ENCODE measurements around the gene XAGE2.

The XAGE2 gene

GRCh38 chrX:52352551-52352950 lies 16.3 kb upstream of the XAGE2 start:
- Histone ChIP-seq H3F3A (ENCODE audit: insufficient read depth, low read length) (no peaks in the 10 kb centered on the region), H3K9ac (ENCODE audit: low read length) (no peak overlapping the region), H3K9me2 (ENCODE audit: low read depth, low read length) (no peaks in the 10 kb centered on the region), H3K36me3 (ENCODE audit: insufficient read depth, low read length) (no peaks in the 10 kb centered on the region), H2AFZ (ENCODE audit: low read length) (no peak overlapping the region), H4K20me1 (ENCODE audit: insufficient read depth, low read length) (no peaks in the 10 kb centered on the region), H3K4me3 (ENCODE audit: low read depth, low read length, poor library complexity, severe bottlenecking) (no peak overlapping the region), H3K79me2 (ENCODE audit: insufficient read depth, low read length) (no peaks in the 10 kb centered on the region), H3K4me2 (ENCODE audit: low read length) (no peak overlapping the region), H3K4me1 (ENCODE audit: insufficient read depth, low read length, severe bottlenecking) (no peaks in the 10 kb centered on the region), H3K27me3 (ENCODE audit: insufficient read depth, low read length) (no peaks in the 10 kb centered on the region), H3K9me3 (ENCODE audit: low read length) (no peaks in the 10 kb centered on the region), H3K27ac (ENCODE audit: low read depth, low read length, poor library complexity, severe bottlenecking) (no peak overlapping the region)
- TF ChIP-seq EZH2 (IDR thresholded peaks at IDR 0.05; ENCODE audit: borderline replicate concordance, low read length), result no peak
- TF ChIP-seq, protein P1, sequence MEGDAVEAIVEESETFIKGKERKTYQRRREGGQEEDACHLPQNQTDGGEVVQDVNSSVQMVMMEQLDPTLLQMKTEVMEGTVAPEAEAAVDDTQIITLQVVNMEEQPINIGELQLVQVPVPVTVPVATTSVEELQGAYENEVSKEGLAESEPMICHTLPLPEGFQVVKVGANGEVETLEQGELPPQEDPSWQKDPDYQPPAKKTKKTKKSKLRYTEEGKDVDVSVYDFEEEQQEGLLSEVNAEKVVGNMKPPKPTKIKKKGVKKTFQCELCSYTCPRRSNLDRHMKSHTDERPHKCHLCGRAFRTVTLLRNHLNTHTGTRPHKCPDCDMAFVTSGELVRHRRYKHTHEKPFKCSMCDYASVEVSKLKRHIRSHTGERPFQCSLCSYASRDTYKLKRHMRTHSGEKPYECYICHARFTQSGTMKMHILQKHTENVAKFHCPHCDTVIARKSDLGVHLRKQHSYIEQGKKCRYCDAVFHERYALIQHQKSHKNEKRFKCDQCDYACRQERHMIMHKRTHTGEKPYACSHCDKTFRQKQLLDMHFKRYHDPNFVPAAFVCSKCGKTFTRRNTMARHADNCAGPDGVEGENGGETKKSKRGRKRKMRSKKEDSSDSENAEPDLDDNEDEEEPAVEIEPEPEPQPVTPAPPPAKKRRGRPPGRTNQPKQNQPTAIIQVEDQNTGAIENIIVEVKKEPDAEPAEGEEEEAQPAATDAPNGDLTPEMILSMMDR (IDR thresholded peaks at IDR 0.05; ENCODE audit: low read length), result no peak

GRCh38 chrX:52353838-52354237 lies 15.0 kb upstream of the XAGE2 start:
- Histone ChIP-seq H3K4me2 (ENCODE audit: low read length) (no peak overlapping the region), H2AFZ (ENCODE audit: low read length) (no peak overlapping the region), H3K79me2 (ENCODE audit: insufficient read depth, low read length) (no peaks in the 10 kb centered on the region), H4K20me1 (ENCODE audit: insufficient read depth, low read length) (no peaks in the 10 kb centered on the region), H3K4me1 (ENCODE audit: insufficient read depth, low read length, severe bottlenecking) (no peaks in the 10 kb centered on the region), H3K4me3 (ENCODE audit: low read depth, low read length, poor library complexity, severe bottlenecking) (no peak overlapping the region), H3F3A (ENCODE audit: insufficient read depth, low read length) (no peaks in the 10 kb centered on the region), H3K27me3 (ENCODE audit: insufficient read depth, low read length) (no peaks in the 10 kb centered on the region), H3K9ac (ENCODE audit: low read length) (no peak overlapping the region), H3K9me2 (ENCODE audit: low read depth, low read length) (no peaks in the 10 kb centered on the region), H3K9me3 (ENCODE audit: low read length) (no peaks in the 10 kb centered on the region), H3K36me3 (ENCODE audit: insufficient read depth, low read length) (no peaks in the 10 kb centered on the region), H3K27ac (ENCODE audit: low read depth, low read length, poor library complexity, severe bottlenecking) (no peak overlapping the region)
- no peak for TF ChIP-seq EZH2 (IDR thresholded peaks at IDR 0.05; ENCODE audit: borderline replicate concordance, low read length)
- TF ChIP-seq, protein P1 (IDR thresholded peaks at IDR 0.05; ENCODE audit: low read length), result no peak

GRCh38 chrX:52355108-52355507 lies 13.7 kb upstream of the XAGE2 start:
- Histone ChIP-seq H3K79me2 (ENCODE audit: insufficient read depth, low read length) (no peaks in the 10 kb centered on the region), H2AFZ (ENCODE audit: low read length) (no peak overlapping the region), H3K9me3 (ENCODE audit: low read length) (no peaks in the 10 kb centered on the region), H3F3A (ENCODE audit: insufficient read depth, low read length) (no peaks in the 10 kb centered on the region), H3K9ac (ENCODE audit: low read length) (no peak overlapping the region), H3K4me1 (ENCODE audit: insufficient read depth, low read length, severe bottlenecking) (no peaks in the 10 kb centered on the region), H3K36me3 (ENCODE audit: insufficient read depth, low read length) (no peaks in the 10 kb centered on the region), H3K27me3 (ENCODE audit: insufficient read depth, low read length) (no peaks in the 10 kb centered on the region), H4K20me1 (ENCODE audit: insufficient read depth, low read length) (no peaks in the 10 kb centered on the region), H3K4me2 (ENCODE audit: low read length) (no peak overlapping the region), H3K4me3 (ENCODE audit: low read depth, low read length, poor library complexity, severe bottlenecking) (no peak overlapping the region), H3K9me2 (ENCODE audit: low read depth, low read length) (no peaks in the 10 kb centered on the region), H3K27ac (ENCODE audit: low read depth, low read length, poor library complexity, severe bottlenecking) (no peak overlapping the region)
- TF ChIP-seq EZH2 (IDR thresholded peaks at IDR 0.05; ENCODE audit: borderline replicate concordance, low read length), result no peak
- TF ChIP-seq, protein P1 (IDR thresholded peaks at IDR 0.05; ENCODE audit: low read length), result no peak

Data from OCI-LY1 (cell line).